ENCODE data around the gene CAPN14.

The CAPN14 gene

GRCh38 chr2:31203916-31204315 lies 13.4 kb downstream of the CAPN14 start:
- no peak for DNase-seq (ENCODE audit: insufficient read length, low spot score)
- TF ChIP-seq PAX5 (IDR thresholded peaks at IDR 0.05; ENCODE audit: insufficient read depth, low read length, severe bottlenecking): no peak
- no peak for TF ChIP-seq POU2F2 (IDR thresholded peaks at IDR 0.05; ENCODE audit: low read depth, low read length)
- FAIRE-seq: no peak

GRCh38 chr2:31202833-31203232 lies 14.5 kb downstream of the CAPN14 start:
- DNase-seq (ENCODE audit: insufficient read length, low spot score) (no peak), FAIRE-seq (no peak)

GRCh38 chr2:31202041-31202440 lies 15.3 kb downstream of the CAPN14 start:
- no peak for FAIRE-seq
- TF ChIP-seq PAX5 (IDR thresholded peaks at IDR 0.05; ENCODE audit: insufficient read depth, low read length, severe bottlenecking): no peak
- no peak for TF ChIP-seq SPI1 (IDR thresholded peaks at IDR 0.05; ENCODE audit: low read depth, low read length)
- no peak for TF ChIP-seq POLR2A (IDR thresholded peaks at IDR 0.05; ENCODE audit: low read depth, low read length)
- no peak for TF ChIP-seq POU2F2 (IDR thresholded peaks at IDR 0.05; ENCODE audit: low read depth, low read length)
- TF ChIP-seq TAF1 (IDR thresholded peaks at IDR 0.05; ENCODE audit: low read depth, low read length): no peak
- TF ChIP-seq POLR2AphosphoS5 (IDR thresholded peaks at IDR 0.05; ENCODE audit: low read depth, low read length): no peak
- DNase-seq (ENCODE audit: insufficient read length, low spot score): no peak

More at GRCh38 chr2:31202833-31203232, 14.5 kb downstream of the CAPN14 start:
- no peak for TF ChIP-seq PAX5 (IDR thresholded peaks at IDR 0.05; ENCODE audit: insufficient read depth, low read length, severe bottlenecking)
- TF ChIP-seq POLR2AphosphoS5 (IDR thresholded peaks at IDR 0.05; ENCODE audit: low read depth, low read length): no peak
- no peak for TF ChIP-seq SPI1 (IDR thresholded peaks at IDR 0.05; ENCODE audit: low read depth, low read length)
- no peak for TF ChIP-seq POLR2A (IDR thresholded peaks at IDR 0.05; ENCODE audit: low read depth, low read length)
- no peak for TF ChIP-seq TAF1 (IDR thresholded peaks at IDR 0.05; ENCODE audit: low read depth, low read length)
- TF ChIP-seq POU2F2 (IDR thresholded peaks at IDR 0.05; ENCODE audit: low read depth, low read length): no peak

GRCh38 chr2:31200972-31201371 lies 16.3 kb downstream of the CAPN14 start:
- FAIRE-seq (no peak), DNase-seq (ENCODE audit: insufficient read length, low spot score) (no peak)
- TF ChIP-seq SPI1 (IDR thresholded peaks at IDR 0.05; ENCODE audit: low read depth, low read length): no peak
- TF ChIP-seq POLR2A (IDR thresholded peaks at IDR 0.05; ENCODE audit: low read depth, low read length): no peak
- TF ChIP-seq POU2F2 (IDR thresholded peaks at IDR 0.05; ENCODE audit: low read depth, low read length): no peak
- no peak for TF ChIP-seq POLR2AphosphoS5 (IDR thresholded peaks at IDR 0.05; ENCODE audit: low read depth, low read length)
- TF ChIP-seq PAX5 (IDR thresholded peaks at IDR 0.05; ENCODE audit: insufficient read depth, low read length, severe bottlenecking): no peak
- no peak for TF ChIP-seq TAF1 (IDR thresholded peaks at IDR 0.05; ENCODE audit: low read depth, low read length)

DNA sequence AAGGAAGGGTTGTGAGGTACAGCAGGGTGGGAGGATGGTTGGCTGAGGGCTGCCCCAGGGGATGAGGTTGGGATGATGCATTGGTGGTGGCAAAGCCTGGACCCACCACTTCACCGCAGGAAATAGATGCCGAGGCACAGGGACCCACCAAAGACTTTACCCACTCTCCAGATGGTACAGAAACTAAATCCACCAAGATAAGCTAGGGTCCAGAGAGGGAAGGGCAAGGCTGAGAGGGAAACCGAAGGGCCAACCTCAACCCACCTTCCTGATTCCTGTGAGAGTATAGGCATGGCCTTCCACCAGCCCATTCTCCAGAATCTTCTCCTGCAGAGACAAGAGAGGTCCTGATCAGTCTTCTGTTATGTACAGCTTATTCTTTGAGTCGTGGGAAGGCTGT lies 18.1 kb downstream of the CAPN14 start:
- FAIRE-seq (no peak), DNase-seq (ENCODE audit: insufficient read length, low spot score) (no peak)
- TF ChIP-seq POLR2A (IDR thresholded peaks at IDR 0.05; ENCODE audit: low read depth, low read length) (no peak), TAF1 (IDR thresholded peaks at IDR 0.05; ENCODE audit: low read depth, low read length) (no peak), PAX5 (IDR thresholded peaks at IDR 0.05; ENCODE audit: insufficient read depth, low read length, severe bottlenecking) (no peak)

- DNase-seq (ENCODE audit: insufficient read length, low spot score) (no peak), FAIRE-seq (no peak)
- TF ChIP-seq PAX5 (IDR thresholded peaks at IDR 0.05; ENCODE audit: insufficient read depth, low read length, severe bottlenecking): no peak
- TF ChIP-seq TAF1 (IDR thresholded peaks at IDR 0.05; ENCODE audit: low read depth, low read length): no peak
- TF ChIP-seq POLR2AphosphoS5 (IDR thresholded peaks at IDR 0.05; ENCODE audit: low read depth, low read length): no peak
- no peak for TF ChIP-seq POLR2A (IDR thresholded peaks at IDR 0.05; ENCODE audit: low read depth, low read length)
- no peak for TF ChIP-seq POU2F2 (IDR thresholded peaks at IDR 0.05; ENCODE audit: low read depth, low read length)
- TF ChIP-seq SPI1 (IDR thresholded peaks at IDR 0.05; ENCODE audit: low read depth, low read length): no peak
Observed at GRCh38 chr2:31197669-31198068, 19.6 kb downstream of the CAPN14 start.

DNA sequence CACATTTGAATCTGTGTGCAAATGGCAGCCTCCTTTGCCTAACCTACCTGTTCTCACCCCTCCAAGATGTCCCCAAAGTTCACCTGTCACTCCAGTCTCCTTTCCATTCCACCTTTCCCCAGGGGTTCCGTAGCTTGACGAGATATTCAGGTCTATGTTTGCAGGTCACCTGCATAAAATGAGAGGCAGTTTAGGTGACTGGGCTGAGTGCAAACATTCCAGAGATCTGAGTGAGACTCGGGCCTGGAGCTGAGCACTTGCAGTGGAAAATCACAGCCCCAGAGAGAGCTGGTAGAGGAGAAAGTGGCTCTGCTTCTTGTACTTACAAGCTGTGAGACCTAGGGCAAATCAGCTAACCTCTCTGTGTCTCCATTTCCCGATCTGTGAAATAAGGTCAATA lies 20.1 kb downstream of the CAPN14 start:
- FAIRE-seq: no peak
- TF ChIP-seq POLR2A (IDR thresholded peaks at IDR 0.05; ENCODE audit: low read depth, low read length) (no peak), TAF1 (IDR thresholded peaks at IDR 0.05; ENCODE audit: low read depth, low read length) (no peak), POLR2AphosphoS5 (IDR thresholded peaks at IDR 0.05; ENCODE audit: low read depth, low read length) (no peak), POU2F2 (IDR thresholded peaks at IDR 0.05; ENCODE audit: low read depth, low read length) (no peak), SPI1 (IDR thresholded peaks at IDR 0.05; ENCODE audit: low read depth, low read length) (no peak)
- DNase-seq (ENCODE audit: insufficient read length, low spot score): no peak

DNA sequence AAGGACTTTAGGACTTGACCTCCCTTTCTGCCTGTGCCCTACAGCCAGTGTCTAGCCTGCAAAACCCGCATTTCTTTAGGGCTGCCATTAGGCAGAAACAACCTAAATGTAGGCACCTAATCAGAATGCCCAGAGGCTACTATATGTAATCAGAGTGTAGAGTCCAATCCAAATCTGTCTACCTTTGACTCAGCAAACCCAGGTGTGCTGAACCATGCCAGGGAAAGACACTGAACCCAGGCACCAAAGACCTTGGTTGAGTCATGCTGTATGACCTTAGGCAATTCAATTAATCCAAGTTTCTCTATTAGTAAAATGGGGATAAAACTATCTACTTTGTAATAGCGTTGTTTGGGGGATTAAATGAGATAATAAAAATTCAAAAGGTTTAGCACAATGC lies 20.7 kb downstream of the CAPN14 start:
- FAIRE-seq (no peak), DNase-seq (ENCODE audit: insufficient read length, low spot score) (no peak)
- no peak for TF ChIP-seq PAX5 (IDR thresholded peaks at IDR 0.05; ENCODE audit: insufficient read depth, low read length, severe bottlenecking)
- TF ChIP-seq POU2F2 (IDR thresholded peaks at IDR 0.05; ENCODE audit: low read depth, low read length): no peak
- TF ChIP-seq SPI1 (IDR thresholded peaks at IDR 0.05; ENCODE audit: low read depth, low read length): no peak
- no peak for TF ChIP-seq POLR2AphosphoS5 (IDR thresholded peaks at IDR 0.05; ENCODE audit: low read depth, low read length)
- TF ChIP-seq TAF1 (IDR thresholded peaks at IDR 0.05; ENCODE audit: low read depth, low read length): no peak
- TF ChIP-seq POLR2A (IDR thresholded peaks at IDR 0.05; ENCODE audit: low read depth, low read length): no peak

GRCh38 chr2:31193806-31194205 lies 23.5 kb downstream of the CAPN14 start:
- FAIRE-seq (no peak), DNase-seq (ENCODE audit: insufficient read length, low spot score) (no peak)
- no peak for TF ChIP-seq POLR2AphosphoS5 (IDR thresholded peaks at IDR 0.05; ENCODE audit: low read depth, low read length)
- TF ChIP-seq POU2F2 (IDR thresholded peaks at IDR 0.05; ENCODE audit: low read depth, low read length): no peak
- no peak for TF ChIP-seq PAX5 (IDR thresholded peaks at IDR 0.05; ENCODE audit: insufficient read depth, low read length, severe bottlenecking)
- no peak for TF ChIP-seq SPI1 (IDR thresholded peaks at IDR 0.05; ENCODE audit: low read depth, low read length)
- no peak for TF ChIP-seq POLR2A (IDR thresholded peaks at IDR 0.05; ENCODE audit: low read depth, low read length)
- no peak for TF ChIP-seq TAF1 (IDR thresholded peaks at IDR 0.05; ENCODE audit: low read depth, low read length)

- no peak for DNase-seq (ENCODE audit: insufficient read length, low spot score)
- no peak for FAIRE-seq
- TF ChIP-seq PAX5 (IDR thresholded peaks at IDR 0.05; ENCODE audit: insufficient read depth, low read length, severe bottlenecking): no peak
- TF ChIP-seq POU2F2 (IDR thresholded peaks at IDR 0.05; ENCODE audit: low read depth, low read length): no peak
- no peak for TF ChIP-seq SPI1 (IDR thresholded peaks at IDR 0.05; ENCODE audit: low read depth, low read length)
- no peak for TF ChIP-seq POLR2AphosphoS5 (IDR thresholded peaks at IDR 0.05; ENCODE audit: low read depth, low read length)
- no peak for TF ChIP-seq TAF1 (IDR thresholded peaks at IDR 0.05; ENCODE audit: low read depth, low read length)
- TF ChIP-seq POLR2A (IDR thresholded peaks at IDR 0.05; ENCODE audit: low read depth, low read length): no peak
Observed at GRCh38 chr2:31192851-31193392, 24.4 kb downstream of the CAPN14 start.

Data from GM12891 (cell line).